ENCODE results near the gene TPST1. TPM values are rescaled to one million over a fixed set of nuclear protein-coding genes. Genes with fewer than 3 reads are reported as not detected.

The TPST1 gene
- total RNA-seq, 1 donor from 2014 or later, result 29.6 TPM

- Mint-ChIP-seq H3K27me3 (no peaks in the 10 kb centered on the region), H3K27ac (peak overlapping the region; percentile 50), H3K36me3 (ENCODE audit: insufficient read depth) (peaks cover 8% of the 10 kb centered on the region), H3K4me3 (ENCODE audit: low read depth) (no peak overlapping the region), H3K9me3 (ENCODE audit: low read depth) (peaks cover 8% of the 10 kb centered on the region), H3K4me1 (ENCODE audit: low read depth) (peaks cover 32% of the 10 kb centered on the region)
- DNase-seq (ENCODE audit: low spot score, unreplicated experiment), result no peak
- TF ChIP-seq CTCF (IDR thresholded peaks at IDR 0.05; ENCODE audit: unreplicated experiment), result no peak
These were observed 31.7 kb downstream of the TPST1 start for GRCh38 chr7:66236713-66237303.

DNA sequence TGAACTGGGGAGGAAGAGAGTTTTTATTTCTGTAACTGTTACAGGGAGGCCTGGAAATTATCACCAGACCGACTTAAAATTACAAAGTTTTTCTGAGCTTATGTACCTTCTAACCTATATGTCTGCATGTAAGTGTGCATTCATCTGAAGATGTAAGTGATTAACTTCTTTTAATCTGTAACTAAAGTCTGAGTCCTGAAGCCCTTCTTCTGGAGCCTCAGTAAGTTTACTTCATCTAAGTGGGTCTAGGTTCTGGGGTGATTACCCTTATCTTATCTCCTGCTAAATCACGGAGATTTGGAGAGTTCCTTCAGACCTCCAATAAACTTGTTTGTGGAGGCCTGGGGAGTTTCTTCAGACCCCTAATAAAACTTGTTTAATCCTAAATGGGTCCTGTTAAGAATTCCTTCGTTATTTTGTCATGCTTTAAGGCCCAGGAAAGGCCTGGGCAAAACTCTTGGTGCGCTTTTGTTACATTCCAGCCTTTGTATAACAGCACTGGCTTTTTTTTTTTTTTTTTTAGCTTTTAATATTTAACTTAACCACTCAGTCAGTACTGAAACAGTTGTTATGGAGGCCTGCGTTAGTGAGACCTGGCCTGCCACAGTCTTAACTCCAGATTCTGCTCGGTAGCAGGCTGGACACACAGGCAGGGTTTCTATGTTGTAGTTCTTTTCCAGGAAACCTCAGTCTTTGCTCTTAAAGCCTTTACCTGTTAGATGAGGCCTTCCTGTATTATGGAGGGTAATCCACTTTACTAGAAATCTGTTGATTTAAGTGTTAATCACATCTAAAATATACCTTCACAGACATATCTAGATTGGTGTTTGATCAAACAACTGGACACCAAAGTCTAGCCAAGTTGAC lies 33.0 kb downstream of the TPST1 start:
- Mint-ChIP-seq H3K4me3 (ENCODE audit: low read depth) (peak overlapping the region; percentile 20), H3K4me1 (ENCODE audit: low read depth) (peaks cover 32% of the 10 kb centered on the region), H3K27me3 (no peaks in the 10 kb centered on the region), H3K36me3 (ENCODE audit: insufficient read depth) (peaks cover 3% of the 10 kb centered on the region), H3K9me3 (ENCODE audit: low read depth) (peaks cover 3% of the 10 kb centered on the region), H3K27ac (peak overlapping the region; percentile 97)
- no peak for DNase-seq (ENCODE audit: low spot score, unreplicated experiment)
- no peak for TF ChIP-seq CTCF (IDR thresholded peaks at IDR 0.05; ENCODE audit: unreplicated experiment)

DNA sequence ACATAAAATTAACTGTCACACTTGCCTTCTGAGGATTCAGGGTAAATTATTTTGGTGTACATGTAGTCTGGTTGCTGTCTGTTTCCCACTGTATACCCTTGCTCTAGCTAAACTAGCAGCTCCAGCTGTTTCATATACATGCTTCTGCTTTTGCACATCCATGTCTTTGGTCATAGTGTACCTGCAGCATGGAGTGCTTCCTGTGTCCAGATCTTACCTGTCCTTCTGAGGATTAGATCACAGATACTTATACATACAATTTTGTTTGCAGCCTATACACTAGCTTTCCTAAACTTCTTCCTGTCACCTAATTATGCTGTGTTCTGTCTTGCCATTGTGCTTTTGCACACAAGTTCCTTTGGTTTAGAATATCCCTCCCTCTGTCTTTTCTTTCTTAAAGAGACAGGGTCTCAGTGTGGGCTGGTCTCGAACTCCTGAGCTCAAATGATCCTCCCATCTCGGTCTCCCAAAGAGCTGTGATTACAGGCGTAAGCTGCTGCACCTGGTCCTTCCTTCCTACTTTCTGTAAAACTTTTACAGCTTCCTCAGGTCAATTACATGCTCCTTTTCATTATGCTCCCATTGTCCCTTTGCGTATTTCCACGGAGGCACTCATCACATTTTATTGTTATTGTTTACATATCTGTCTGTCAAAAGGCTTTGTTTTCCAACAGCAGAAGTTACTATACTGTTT lies 33.8 kb downstream of the TPST1 start:
- H3K36me3 Mint-ChIP-seq (ENCODE audit: insufficient read depth), result peaks cover 1% of the 10 kb centered on the region
- TF ChIP-seq CTCF (IDR thresholded peaks at IDR 0.05; ENCODE audit: unreplicated experiment), result no peak
- H3K9me3 Mint-ChIP-seq (ENCODE audit: low read depth), result no peaks in the 10 kb centered on the region
- H3K4me1 Mint-ChIP-seq (ENCODE audit: low read depth), result peaks cover 31% of the 10 kb centered on the region
- no peak for DNase-seq (ENCODE audit: low spot score, unreplicated experiment)
- H3K27me3 Mint-ChIP-seq, result no peaks in the 10 kb centered on the region
- peak overlapping the region; percentile 97 for H3K27ac Mint-ChIP-seq
- no peak overlapping the region for H3K4me3 Mint-ChIP-seq (ENCODE audit: low read depth)

GRCh38 chr7:66239467-66239856 lies 34.3 kb downstream of the TPST1 start:
- H3K36me3 Mint-ChIP-seq (ENCODE audit: insufficient read depth), result no peaks in the 10 kb centered on the region
- no peaks in the 10 kb centered on the region for H3K9me3 Mint-ChIP-seq (ENCODE audit: low read depth)
- DNase-seq (ENCODE audit: low spot score, unreplicated experiment), result no peak
- H3K27ac Mint-ChIP-seq, result peak overlapping the region; percentile 97
- no peak overlapping the region for H3K4me3 Mint-ChIP-seq (ENCODE audit: low read depth)
- no peak for TF ChIP-seq CTCF (IDR thresholded peaks at IDR 0.05; ENCODE audit: unreplicated experiment)
- peaks cover 33% of the 10 kb centered on the region for H3K4me1 Mint-ChIP-seq (ENCODE audit: low read depth)
- H3K27me3 Mint-ChIP-seq, result no peaks in the 10 kb centered on the region

DNA sequence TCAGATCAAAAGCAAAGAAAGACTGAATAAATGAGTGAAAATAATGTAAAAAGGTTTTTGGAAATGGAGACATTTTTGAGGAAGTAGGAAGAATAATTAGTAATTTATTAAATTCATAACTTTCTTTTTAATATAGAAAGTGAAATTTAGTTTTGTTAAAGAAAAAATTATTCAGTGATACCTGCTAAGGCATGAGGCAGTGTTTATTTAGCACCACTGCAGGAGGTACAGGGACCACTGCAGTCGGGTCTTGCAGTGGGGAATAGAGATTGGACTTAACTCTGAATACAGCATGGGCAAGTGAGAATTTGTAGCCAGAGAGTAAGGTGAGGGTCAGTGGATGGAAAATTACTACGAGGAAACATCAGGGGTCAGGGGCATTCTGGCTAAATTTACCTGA lies 39.9 kb downstream of the TPST1 start:
- DNase-seq (ENCODE audit: low spot score, unreplicated experiment), result no peak
- peak overlapping the region; percentile 47 for H3K27ac Mint-ChIP-seq
- no peak for TF ChIP-seq CTCF (IDR thresholded peaks at IDR 0.05; ENCODE audit: unreplicated experiment)
- no peaks in the 10 kb centered on the region for H3K36me3 Mint-ChIP-seq (ENCODE audit: insufficient read depth)
- H3K4me3 Mint-ChIP-seq (ENCODE audit: low read depth), result no peak overlapping the region
- no peaks in the 10 kb centered on the region for H3K27me3 Mint-ChIP-seq
- H3K4me1 Mint-ChIP-seq (ENCODE audit: low read depth), result peaks cover 10% of the 10 kb centered on the region
- no peaks in the 10 kb centered on the region for H3K9me3 Mint-ChIP-seq (ENCODE audit: low read depth)
